Non-pigmented ciliary epithelial cell (primary cell): ENCODE results near the gene ADCY9.
"Not testable (repeated sequence)": the region's sequence is repeated elsewhere in the genome, so short reads cannot be mapped to it uniquely, and the experiment has no call there.

Source experiments
- DNase-seq: peaks from one replicate; pipeline ENCODE4 v3.0.0-alpha.2; 2010; ENCODE audit warnings: low read depth

Gene ADCY9

GRCh38 chr16:4067262-4068001 lies 48.8 kb downstream of the ADCY9 start:
- no peak for DNase-seq

- no peak for DNase-seq
Observed at GRCh38 chr16:4064950-4065352, 51.3 kb downstream of the ADCY9 start.

- DNase-seq = no peak
Observed at GRCh38 chr16:4062212-4062802, 53.9 kb downstream of the ADCY9 start.

- no peak for DNase-seq
Observed at GRCh38 chr16:4060823-4061222, 55.4 kb downstream of the ADCY9 start.

GRCh38 chr16:4060009-4060408 lies 56.2 kb downstream of the ADCY9 start:
- no peak for DNase-seq

- no peak for DNase-seq
Observed at GRCh38 chr16:4058386-4058785, 57.9 kb downstream of the ADCY9 start.

- DNase-seq = no peak
Observed at GRCh38 chr16:4057439-4057877, 58.8 kb downstream of the ADCY9 start.

GRCh38 chr16:4056161-4057105 lies 59.8 kb downstream of the ADCY9 start:
- DNase-seq = no peak

- no peak for DNase-seq
Observed at GRCh38 chr16:4055748-4056147, 60.5 kb downstream of the ADCY9 start.

- no peak for DNase-seq
Observed at GRCh38 chr16:4053301-4053845, 62.9 kb downstream of the ADCY9 start.

- no peak for DNase-seq
Observed at GRCh38 chr16:4052801-4053293, 63.4 kb downstream of the ADCY9 start.

- DNase-seq = no peak
Observed at GRCh38 chr16:4052096-4052495, 64.1 kb downstream of the ADCY9 start.

GRCh38 chr16:4051591-4051990 lies 64.7 kb downstream of the ADCY9 start:
- no peak for DNase-seq

- no peak for DNase-seq
Observed at GRCh38 chr16:4049031-4049430, 67.2 kb downstream of the ADCY9 start.

- DNase-seq = no peak
Observed at GRCh38 chr16:4048481-4048880, 67.8 kb downstream of the ADCY9 start.

- DNase-seq = no peak
Observed at GRCh38 chr16:4046221-4046620, 70.0 kb downstream of the ADCY9 start.

- DNase-seq = not testable (repeated sequence)
Observed at GRCh38 chr16:4045561-4045960, 70.7 kb downstream of the ADCY9 start.

GRCh38 chr16:4042581-4042980 lies 73.7 kb downstream of the ADCY9 start:
- DNase-seq = no peak

- no peak for DNase-seq
Observed at GRCh38 chr16:4038448-4038847, 77.8 kb downstream of the ADCY9 start.

GRCh38 chr16:4036952-4037351 lies 79.3 kb downstream of the ADCY9 start:
- not testable (repeated sequence) for DNase-seq

- no peak for DNase-seq
Observed at GRCh38 chr16:4034963-4035362, 81.3 kb downstream of the ADCY9 start.

GRCh38 chr16:4033951-4034350 lies 82.3 kb downstream of the ADCY9 start:
- DNase-seq = no peak
